AG04449 (cell line): Measurements from ENCODE around the gene ALG12.

ENCODE experiments used
- CTCF ChIA-PET: fragments of 350-600 bp; formaldehyde crosslinking; extraction: SDS; loops from one replicate; lab custom pipeline; 2021; ENCODE audit warnings: antibody characterized with exemption; lab: Yijun Ruan, JAX
- POLR2A ChIA-PET: fragments of 400-600, 350-600 bp; formaldehyde crosslinking; extraction: SDS; loops from one replicate; lab custom pipeline; 2020; ENCODE audit warnings: antibody characterized with exemption, inconsistent platforms; lab: Yijun Ruan, JAX
- DNase-seq: peaks from one replicate; pipeline ENCODE4 v3.0.0-alpha.2; 2010; ENCODE audit warnings: low read depth, low spot score
- H3K4me3 ChIP-seq: 2 replicates; pipeline ENCODE4 v1.5.1; 2011; ENCODE audit warnings: low read depth, mild to moderate bottlenecking, control low read depth, low read length
- TF ChIP-seq, protein P1 (sequence below): IDR thresholded peaks from one replicate; pipeline ENCODE4 v1.5.1; 2011; ENCODE audit warnings: mild to moderate bottlenecking, moderate library complexity, low read length, control low read depth, inconsistent platforms; ENCODE audit not compliant: insufficient read depth; ENCODE audit errors: missing control alignments

ALG12 gene

GRCh38 chr22:49869086-49869830, 49.0 kb downstream of the ALG12 start:
- TF ChIP-seq, protein P1, sequence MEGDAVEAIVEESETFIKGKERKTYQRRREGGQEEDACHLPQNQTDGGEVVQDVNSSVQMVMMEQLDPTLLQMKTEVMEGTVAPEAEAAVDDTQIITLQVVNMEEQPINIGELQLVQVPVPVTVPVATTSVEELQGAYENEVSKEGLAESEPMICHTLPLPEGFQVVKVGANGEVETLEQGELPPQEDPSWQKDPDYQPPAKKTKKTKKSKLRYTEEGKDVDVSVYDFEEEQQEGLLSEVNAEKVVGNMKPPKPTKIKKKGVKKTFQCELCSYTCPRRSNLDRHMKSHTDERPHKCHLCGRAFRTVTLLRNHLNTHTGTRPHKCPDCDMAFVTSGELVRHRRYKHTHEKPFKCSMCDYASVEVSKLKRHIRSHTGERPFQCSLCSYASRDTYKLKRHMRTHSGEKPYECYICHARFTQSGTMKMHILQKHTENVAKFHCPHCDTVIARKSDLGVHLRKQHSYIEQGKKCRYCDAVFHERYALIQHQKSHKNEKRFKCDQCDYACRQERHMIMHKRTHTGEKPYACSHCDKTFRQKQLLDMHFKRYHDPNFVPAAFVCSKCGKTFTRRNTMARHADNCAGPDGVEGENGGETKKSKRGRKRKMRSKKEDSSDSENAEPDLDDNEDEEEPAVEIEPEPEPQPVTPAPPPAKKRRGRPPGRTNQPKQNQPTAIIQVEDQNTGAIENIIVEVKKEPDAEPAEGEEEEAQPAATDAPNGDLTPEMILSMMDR: no peak
- H3K4me3 ChIP-seq: no peak overlapping the region
- CTCF ChIA-PET: no interaction called here
- POLR2A ChIA-PET: no interaction called here
- no peak for DNase-seq

DNA sequence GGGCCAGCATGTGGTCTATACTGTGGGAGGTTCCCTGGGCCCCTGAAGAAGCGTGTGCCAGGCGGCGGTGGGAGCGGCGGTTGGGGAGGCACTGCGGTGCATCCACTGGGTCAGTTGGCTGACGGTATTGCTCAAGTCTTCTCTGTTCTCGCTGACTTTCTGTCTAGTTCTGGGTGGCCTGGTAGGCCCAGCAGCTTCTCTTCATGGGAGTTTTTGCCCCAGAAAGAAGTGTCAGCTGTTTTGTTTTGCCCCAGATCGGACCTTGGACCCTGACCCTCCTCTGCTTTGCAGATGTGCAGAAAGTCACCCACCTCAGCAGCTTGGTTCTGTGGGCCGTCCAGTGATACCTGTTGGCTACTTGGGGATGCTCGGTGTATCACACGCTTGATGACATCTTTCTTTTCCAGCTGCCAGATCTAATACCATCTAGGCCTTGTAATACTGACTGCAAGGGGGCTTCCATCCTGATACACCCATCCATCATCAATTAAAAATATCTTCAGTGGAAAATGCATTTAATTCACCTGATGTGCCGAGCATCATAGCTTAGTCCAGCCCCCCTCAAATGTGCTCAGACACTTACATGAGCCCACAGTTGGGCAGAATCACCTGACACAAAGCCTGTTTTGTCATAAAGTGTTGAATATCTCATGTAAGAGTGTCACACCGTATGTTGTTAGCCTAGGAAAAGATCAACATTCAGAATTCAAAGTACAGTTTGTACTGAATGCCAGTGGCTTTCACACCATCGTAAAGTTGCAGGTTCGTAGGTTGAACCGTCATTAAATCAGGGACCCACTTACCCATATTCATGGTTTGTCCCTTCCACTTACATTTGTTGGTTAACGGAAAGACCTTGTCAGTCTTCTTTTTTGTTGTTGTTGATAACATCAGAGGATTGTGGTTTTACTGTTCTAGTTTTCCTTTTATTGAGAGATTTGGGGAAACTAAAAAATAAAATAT, 50.7 kb downstream of the ALG12 start:
- CTCF ChIA-PET: interaction anchor here (0.8 kb wide), 1 partner anchor 20 kb away, joined by 3 read pairs; no protein-coding TSS in a partner anchor
- DNase-seq: no peak
- POLR2A ChIA-PET: interaction anchor here (0.6 kb wide), 1 partner anchor 15 kb away, joined by 3 read pairs; no protein-coding TSS in a partner anchor
- TF ChIP-seq, protein P1: no peak
- no peak overlapping the region for H3K4me3 ChIP-seq

GRCh38 chr22:49866646-49867045, 51.6 kb downstream of the ALG12 start:
- ChIA-PET CTCF (no interaction called here), POLR2A (no interaction called here)
- DNase-seq: no peak
- no peak overlapping the region for H3K4me3 ChIP-seq
- TF ChIP-seq, protein P1: no peak

DNA sequence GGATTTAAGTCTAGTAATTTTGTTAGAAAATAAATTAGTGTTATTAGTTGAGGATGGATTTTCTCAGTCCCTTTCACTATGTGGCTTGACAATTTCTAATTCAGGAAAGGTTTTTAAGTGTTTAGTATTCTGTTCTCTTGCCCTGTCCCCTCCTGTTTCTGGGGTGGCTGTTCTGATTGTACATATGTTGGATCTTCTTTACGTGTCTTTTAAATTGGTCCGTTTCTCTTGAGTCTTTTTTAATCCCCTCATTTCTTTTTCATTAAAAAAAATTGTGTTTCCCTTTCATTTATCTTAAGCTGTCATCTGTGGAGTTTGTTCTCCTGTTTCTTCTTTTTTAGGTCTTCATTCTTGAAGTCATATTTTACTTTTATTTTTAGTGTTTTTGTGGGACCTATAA, 52.1 kb downstream of the ALG12 start:
- TF ChIP-seq, protein P1: no peak
- H3K4me3 ChIP-seq: no peak overlapping the region
- CTCF ChIA-PET: no interaction called here
- no peak for DNase-seq
- POLR2A ChIA-PET: no interaction called here

GRCh38 chr22:49865156-49865555, 53.1 kb downstream of the ALG12 start:
- TF ChIP-seq, protein P1: no peak
- H3K4me3 ChIP-seq: no peak overlapping the region
- ChIA-PET CTCF (no interaction called here), POLR2A (no interaction called here)
- no peak for DNase-seq

DNA sequence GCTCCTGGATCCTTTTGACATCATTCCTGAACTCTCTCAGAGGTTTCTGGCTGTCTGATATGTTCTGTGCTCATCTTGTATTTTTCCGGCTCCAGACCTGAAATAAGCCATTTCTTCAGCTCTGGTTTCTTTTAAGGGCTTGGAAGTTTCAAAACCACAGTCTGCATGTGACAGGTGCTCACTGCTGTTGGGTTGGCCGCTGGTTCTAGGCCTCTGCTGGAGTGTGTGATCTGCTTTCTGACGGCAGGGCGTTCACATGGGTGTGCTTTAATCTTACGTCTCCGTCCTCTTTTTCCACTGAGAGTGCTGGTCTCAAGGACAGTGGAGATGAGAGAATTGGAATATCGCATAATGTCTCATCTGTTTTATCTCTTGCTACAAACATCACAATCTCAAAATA, 54.3 kb downstream of the ALG12 start:
- no peak overlapping the region for H3K4me3 ChIP-seq
- ChIA-PET CTCF (interaction anchor here (1.1 kb wide), 1 partner anchor 9 kb away, joined by 3 read pairs; no protein-coding TSS in a partner anchor), POLR2A (no interaction called here)
- TF ChIP-seq, protein P1: no peak
- no peak for DNase-seq
